ENCODE data around the gene ABCB1. TPM values are rescaled to one million over a fixed set of nuclear protein-coding genes. Genes with fewer than 3 reads are reported as not detected.

ABCB1 gene
- total and polyA plus RNA-seq, 4 donors, result 1.5 to 4.9 (median 2.6) TPM

GRCh38 chr7:87479951-87480350, 120.7 kb downstream of the ABCB1 start:
- Histone ChIP-seq H3K9ac (ENCODE audit: insufficient read depth in 1 of 2, low read length in 2 of 2) (no peak overlapping the region), H3K4me3 (no peak overlapping the region), H3K4me1 (ENCODE audit: control insufficient read depth in 5 of 5, insufficient read depth in 5 of 5, low read length in 5 of 5) (peaks cover 0 to 7% (median 0%) of the 10 kb centered on the region in 5 donors), H3K9me3 (ENCODE audit: control insufficient read depth in 4 of 4, insufficient read depth in 3 of 4, low read length in 3 of 4) (no peaks in the 10 kb centered on the region), H3K27me3 (ENCODE audit: control insufficient read depth in 3 of 3, insufficient read depth in 3 of 3, low read length in 2 of 3) (peaks cover 0 to 5% (median 2%) of the 10 kb centered on the region in 3 donors), H3K27ac (ENCODE audit: low read depth in 1 of 2, low read length in 1 of 2) (no peak overlapping the region), H3K36me3 (ENCODE audit: control insufficient read depth in 4 of 4, insufficient read depth in 4 of 4, low read length in 4 of 4) (no peaks in the 10 kb centered on the region)
- ATAC-seq (ENCODE audit: insufficient read depth, low FRiP score), result no peak
- 75 to 90% methylated on average over 2 of the region's 2 CpGs for WGBS, 2 donors
- no peak for DNase-seq
- TF ChIP-seq, protein P1, sequence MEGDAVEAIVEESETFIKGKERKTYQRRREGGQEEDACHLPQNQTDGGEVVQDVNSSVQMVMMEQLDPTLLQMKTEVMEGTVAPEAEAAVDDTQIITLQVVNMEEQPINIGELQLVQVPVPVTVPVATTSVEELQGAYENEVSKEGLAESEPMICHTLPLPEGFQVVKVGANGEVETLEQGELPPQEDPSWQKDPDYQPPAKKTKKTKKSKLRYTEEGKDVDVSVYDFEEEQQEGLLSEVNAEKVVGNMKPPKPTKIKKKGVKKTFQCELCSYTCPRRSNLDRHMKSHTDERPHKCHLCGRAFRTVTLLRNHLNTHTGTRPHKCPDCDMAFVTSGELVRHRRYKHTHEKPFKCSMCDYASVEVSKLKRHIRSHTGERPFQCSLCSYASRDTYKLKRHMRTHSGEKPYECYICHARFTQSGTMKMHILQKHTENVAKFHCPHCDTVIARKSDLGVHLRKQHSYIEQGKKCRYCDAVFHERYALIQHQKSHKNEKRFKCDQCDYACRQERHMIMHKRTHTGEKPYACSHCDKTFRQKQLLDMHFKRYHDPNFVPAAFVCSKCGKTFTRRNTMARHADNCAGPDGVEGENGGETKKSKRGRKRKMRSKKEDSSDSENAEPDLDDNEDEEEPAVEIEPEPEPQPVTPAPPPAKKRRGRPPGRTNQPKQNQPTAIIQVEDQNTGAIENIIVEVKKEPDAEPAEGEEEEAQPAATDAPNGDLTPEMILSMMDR (IDR thresholded peaks at IDR 0.05; ENCODE audit: control extremely low read depth, extremely low read depth), result no peak

DNA sequence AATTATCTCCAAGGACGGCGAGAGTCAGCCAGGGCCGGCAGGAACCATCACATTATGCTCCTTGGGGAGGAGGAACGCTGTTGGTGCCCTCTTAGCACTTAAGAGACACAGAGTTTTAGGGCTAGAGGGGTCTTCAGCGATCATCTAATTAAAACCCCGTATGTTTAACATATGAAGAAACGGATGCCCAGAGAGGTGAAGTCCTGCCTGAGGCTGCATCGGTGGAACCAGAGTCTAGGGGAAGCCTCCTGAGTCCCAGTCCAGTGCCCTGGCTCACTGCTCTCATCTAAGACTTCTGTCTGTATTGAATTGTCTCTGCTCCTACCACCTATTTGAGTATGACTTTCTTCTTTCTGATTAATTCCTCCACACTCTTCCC, 124.5 kb downstream of the ABCB1 start:
- ATAC-seq (ENCODE audit: insufficient read depth, low FRiP score) (no peak), DNase-seq (no peak)
- no peak overlapping the region for H3K4me3 ChIP-seq
- no peaks in the 10 kb centered on the region for H3K36me3 ChIP-seq (ENCODE audit: control insufficient read depth in 4 of 4, insufficient read depth in 4 of 4, low read length in 4 of 4)
- H3K9me3 ChIP-seq (ENCODE audit: control insufficient read depth in 4 of 4, insufficient read depth in 3 of 4, low read length in 3 of 4), result no peaks in the 10 kb centered on the region
- TF ChIP-seq, protein P1 (IDR thresholded peaks at IDR 0.05; ENCODE audit: control extremely low read depth, extremely low read depth), result no peak
- H3K4me1 ChIP-seq (ENCODE audit: control insufficient read depth in 5 of 5, insufficient read depth in 5 of 5, low read length in 5 of 5), result peaks cover 0 to 12% (median 0%) of the 10 kb centered on the region in 5 donors
- WGBS, 2 donors, result 60 to 77% methylated on average over 8 of the region's 8 CpGs
- H3K27me3 ChIP-seq (ENCODE audit: control insufficient read depth in 3 of 3, insufficient read depth in 3 of 3, low read length in 2 of 3), result peaks cover 0 to 9% (median 5%) of the 10 kb centered on the region in 3 donors
- H3K9ac ChIP-seq (ENCODE audit: insufficient read depth in 1 of 2, low read length in 2 of 2), result no peak overlapping the region
- H3K27ac ChIP-seq (ENCODE audit: low read depth in 1 of 2, low read length in 1 of 2), result peak overlapping the region in 1 of 2 donors; percentile 21

DNA sequence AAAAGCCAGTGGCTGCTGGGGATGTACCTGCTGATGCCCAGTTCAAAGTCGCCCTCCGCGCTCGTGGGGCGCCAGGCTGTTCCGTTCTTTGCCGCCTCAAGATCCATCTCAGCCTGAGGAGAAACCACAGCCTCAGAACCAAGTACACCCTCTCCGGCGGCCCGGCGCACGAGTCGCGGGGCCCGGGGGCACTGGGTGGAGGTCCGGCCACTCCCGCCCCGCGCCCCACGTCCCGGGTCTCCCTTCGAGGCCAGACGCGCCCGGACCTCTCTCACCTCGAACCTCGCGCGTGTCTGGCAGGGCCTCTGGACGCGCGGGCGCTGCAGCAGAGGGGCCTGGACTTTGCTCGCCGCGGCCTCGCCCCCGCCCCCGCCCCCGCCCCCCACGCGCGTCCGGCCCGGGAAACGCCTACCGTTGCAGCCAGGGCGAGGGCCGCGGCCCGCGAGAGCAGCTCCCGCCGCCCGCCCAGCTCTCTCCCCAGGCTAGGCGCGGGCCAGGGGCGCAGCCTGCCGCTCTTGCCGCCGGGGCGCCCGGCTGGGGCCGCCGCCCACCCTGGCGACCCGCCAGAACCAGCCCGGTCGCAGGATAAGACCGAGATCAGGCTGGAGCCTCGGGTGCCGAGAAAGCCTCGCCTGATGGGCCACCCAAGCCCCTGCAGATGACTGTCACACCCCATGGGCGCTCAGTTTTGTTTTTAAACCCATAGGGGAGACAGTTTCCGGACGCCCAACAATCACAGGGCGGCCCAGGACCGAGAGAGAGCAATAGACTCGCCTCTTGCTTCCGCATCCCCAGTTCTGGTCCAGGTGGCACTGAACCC, 125.1 kb downstream of the ABCB1 start, which contains the start of gene ABCB4:
Gene ABCB4, minus strand, starts transcription at position 322 of the 820 bp plus-strand sequence. Its CDS starts 215 bp downstream, at position 107.
- H3K27me3 ChIP-seq (ENCODE audit: control insufficient read depth in 3 of 3, insufficient read depth in 3 of 3, low read length in 2 of 3), result peaks cover 0 to 9% (median 5%) of the 10 kb centered on the region in 3 donors
- TF ChIP-seq, protein P1 (IDR thresholded peaks at IDR 0.05; ENCODE audit: control extremely low read depth, extremely low read depth), result no peak
- peaks cover 0 to 12% (median 0%) of the 10 kb centered on the region in 5 donors for H3K4me1 ChIP-seq (ENCODE audit: control insufficient read depth in 5 of 5, insufficient read depth in 5 of 5, low read length in 5 of 5)
- peak within 1 kb of the TSS in 1 of 2 donors; percentile 89 for H3K27ac ChIP-seq (ENCODE audit: low read depth in 1 of 2, low read length in 1 of 2)
- no peaks in the 10 kb centered on the region for H3K9me3 ChIP-seq (ENCODE audit: control insufficient read depth in 4 of 4, insufficient read depth in 3 of 4, low read length in 3 of 4)
- no peaks in the 10 kb centered on the region for H3K36me3 ChIP-seq (ENCODE audit: control insufficient read depth in 4 of 4, insufficient read depth in 4 of 4, low read length in 4 of 4)
- DNase-seq (peak; percentile 23 to 55 (median 44)), ATAC-seq (ENCODE audit: insufficient read depth, low FRiP score) (peak; percentile 34)
- 6 to 9% methylated on average over 60 to 80 of the region's 80 CpGs for WGBS, 2 donors
- no peak within 1 kb of the TSS for H3K4me3 ChIP-seq
- peak within 1 kb of the TSS in 1 of 2 donors; percentile 49 for H3K9ac ChIP-seq (ENCODE audit: insufficient read depth in 1 of 2, low read length in 2 of 2)
